ENCODE data around the gene OR6C68.
"Not testable (repeated sequence)": the region's sequence is repeated elsewhere in the genome, so short reads cannot be mapped to it uniquely, and the experiment has no call there.

OR6C68 gene

GRCh38 chr12:55492078-55492477, at the start of gene OR6C68:
Gene OR6C68, plus strand, starts transcription at chr12:55492378. Its CDS starts 0 bp downstream, at chr12:55492378.
- no peak for DNase-seq

GRCh38 chr12:55443776-55444175, 48.4 kb upstream of the OR6C68 start, which contains the start of gene OR6C2:
Gene OR6C2, plus strand, starts transcription at chr12:55444076. Its CDS starts 8,138 bp downstream, at chr12:55452214.
- DNase-seq: no peak

- DNase-seq: no peak
Measured at GRCh38 chr12:55445357-55445756, 46.8 kb upstream of the OR6C68 start.

GRCh38 chr12:55446326-55446725, 45.9 kb upstream of the OR6C68 start:
- no peak for DNase-seq

- DNase-seq: no peak
Measured at GRCh38 chr12:55448825-55449224, 43.4 kb upstream of the OR6C68 start.

- not testable (repeated sequence) for DNase-seq
Measured at GRCh38 chr12:55464926-55465325, 27.3 kb upstream of the OR6C68 start.

GRCh38 chr12:55467836-55468235, 24.3 kb upstream of the OR6C68 start:
- DNase-seq: no peak

- DNase-seq: no peak
Measured at GRCh38 chr12:55469291-55469690, 22.9 kb upstream of the OR6C68 start.

GRCh38 chr12:55470088-55470829, 21.9 kb upstream of the OR6C68 start, which contains the start of gene OR6C70:
Gene OR6C70, minus strand, starts transcription at chr12:55470138. Its CDS starts 0 bp downstream, at chr12:55470138.
- no peak for DNase-seq

- DNase-seq: no peak
Measured at GRCh38 chr12:55472264-55472663, 19.9 kb upstream of the OR6C68 start.

- not testable (repeated sequence) for DNase-seq
Measured at GRCh38 chr12:55479136-55479535, 13.0 kb upstream of the OR6C68 start.

- not testable (repeated sequence) for DNase-seq
Measured at GRCh38 chr12:55484284-55484683, 7.9 kb upstream of the OR6C68 start.

GRCh38 chr12:55495490-55495889, 3.3 kb downstream of the OR6C68 start:
- DNase-seq: no peak

GRCh38 chr12:55499231-55499630, 7.1 kb downstream of the OR6C68 start:
- DNase-seq: no peak

GRCh38 chr12:55499810-55500252, 7.7 kb downstream of the OR6C68 start:
- no peak for DNase-seq

- no peak for DNase-seq
Measured at GRCh38 chr12:55501601-55502000, 9.4 kb downstream of the OR6C68 start.

- no peak for DNase-seq
Measured at GRCh38 chr12:55515696-55516095, 23.5 kb downstream of the OR6C68 start.

GRCh38 chr12:55516391-55516790, 24.2 kb downstream of the OR6C68 start:
- no peak for DNase-seq

Measured in HCEC 1CT (cell line).